Activated CD8-positive, alpha-beta T cell treated with anti-CD3 and anti-CD28 coated beads for 36 hours (primary cell): ENCODE measurements around the gene S1PR3. TPM values are rescaled to one million over a fixed set of nuclear protein-coding genes. Genes with fewer than 3 reads are reported as not detected.

ENCODE experiments used
- ATAC-seq: fragments of 200-7000 bp; cut with Tn5 transposase; one replicate; pipeline ENCODE4 v1.10.0; 2021; ENCODE audit warnings: mild to moderate bottlenecking, moderate library complexity
- CTCF ChIA-PET: fragments of 350-600 bp; sonication (Branson Sonifier 250); formaldehyde crosslinking; loops from one replicate; lab custom pipeline; 2021; ENCODE audit warnings: antibody characterized with exemption; lab: Charles Lee
- POLR2A ChIA-PET: fragments of 350-600 bp; sonication (Branson Sonifier 250); formaldehyde crosslinking; loops from one replicate; lab custom pipeline; 2021; ENCODE audit warnings: antibody characterized with exemption; lab: Charles Lee
- DNase-seq: peaks from one replicate; pipeline ENCODE4 v3.0.0-alpha.2; 2020
- H3K27ac Mint-ChIP-seq: one replicate; pipeline ENCODE4 v1.8.0; 2021; ENCODE audit warnings: mild to moderate bottlenecking, mixed read lengths
- H3K27me3 Mint-ChIP-seq: one replicate; pipeline ENCODE4 v1.8.0; 2021; ENCODE audit warnings: mixed read lengths
- H3K36me3 Mint-ChIP-seq: one replicate; pipeline ENCODE4 v1.8.0; 2021; ENCODE audit warnings: low read depth, mixed read lengths
- H3K4me1 Mint-ChIP-seq: one replicate; pipeline ENCODE4 v1.8.0; 2021; ENCODE audit warnings: low read depth, mixed read lengths
- H3K4me3 Mint-ChIP-seq: one replicate; pipeline ENCODE4 v1.8.0; 2021; ENCODE audit warnings: mild to moderate bottlenecking, moderate library complexity, mixed read lengths
- H3K9me3 Mint-ChIP-seq: one replicate; pipeline ENCODE4 v1.8.0; 2021; ENCODE audit warnings: mixed read lengths
- CTCF ChIP-seq: fragments of 200-600 bp; IDR thresholded peaks from one replicate; pipeline ENCODE4 v1.8.0; 2022; ENCODE audit warnings: antibody characterized with exemption, mild to moderate bottlenecking
- intact Hi-C: fragments of 100-400 bp; cut with micrococcal nuclease; formaldehyde crosslinking; loops from one replicate; pipeline ENCODE4 v1.10.0; 2022
- total RNA-seq, 2 experiments: library from RNA; stranded (reverse); gene quantifications; one replicate each; pipeline ENCODE4 v1.2.3, GENCODE V29; 2021

The S1PR3 gene
- total RNA-seq, 2 experiments from 2014 or later, result 0.36 to 0.58 TPM

GRCh38 chr9:88971131-88971960 lies 19.9 kb upstream of the S1PR3 start:
- ChIA-PET POLR2A (no interaction called here), CTCF (no interaction called here)
- intact Hi-C loops, result no loop called here
- Mint-ChIP-seq H3K27ac (no peak overlapping the region), H3K4me1 (no peaks in the 10 kb centered on the region), H3K9me3 (no peaks in the 10 kb centered on the region), H3K27me3 (peaks cover 6% of the 10 kb centered on the region), H3K4me3 (no peak overlapping the region), H3K36me3 (no peaks in the 10 kb centered on the region)
- ATAC-seq (no peak), DNase-seq (no peak)
- TF ChIP-seq CTCF, result no peak

GRCh38 chr9:88972401-88972800 lies 18.9 kb upstream of the S1PR3 start:
- H3K4me3 Mint-ChIP-seq, result no peak overlapping the region
- no peak for ATAC-seq
- H3K27ac Mint-ChIP-seq, result no peak overlapping the region
- peaks cover 3% of the 10 kb centered on the region for H3K4me1 Mint-ChIP-seq
- no peak for DNase-seq
- no peaks in the 10 kb centered on the region for H3K36me3 Mint-ChIP-seq
- ChIA-PET POLR2A (no interaction called here), CTCF (no interaction called here)
- H3K9me3 Mint-ChIP-seq, result no peaks in the 10 kb centered on the region
- no peak for TF ChIP-seq CTCF
- intact Hi-C loops, result no loop called here
- peaks cover 8% of the 10 kb centered on the region for H3K27me3 Mint-ChIP-seq

- DNase-seq, result no peak
- Mint-ChIP-seq H3K36me3 (no peaks in the 10 kb centered on the region), H3K27ac (no peak overlapping the region), H3K9me3 (no peaks in the 10 kb centered on the region), H3K27me3 (peaks cover 12% of the 10 kb centered on the region), H3K4me3 (no peak overlapping the region), H3K4me1 (peaks cover 3% of the 10 kb centered on the region)
- intact Hi-C loops, result no loop called here
- no peak for TF ChIP-seq CTCF
- ChIA-PET CTCF (no interaction called here), POLR2A (no interaction called here)
- no peak for ATAC-seq
These were observed 17.8 kb upstream of the S1PR3 start for GRCh38 chr9:88973281-88974045.

GRCh38 chr9:88974641-88975040 lies 16.6 kb upstream of the S1PR3 start:
- no peak for TF ChIP-seq CTCF
- Mint-ChIP-seq H3K27ac (no peak overlapping the region), H3K36me3 (no peaks in the 10 kb centered on the region), H3K4me3 (no peak overlapping the region), H3K27me3 (peaks cover 8% of the 10 kb centered on the region), H3K4me1 (peaks cover 3% of the 10 kb centered on the region), H3K9me3 (no peaks in the 10 kb centered on the region)
- ChIA-PET CTCF (no interaction called here), POLR2A (no interaction called here)
- intact Hi-C loops, result no loop called here
- ATAC-seq (no peak), DNase-seq (no peak)
